ENCODE data around the gene ALCAM.

ALCAM gene

DNA sequence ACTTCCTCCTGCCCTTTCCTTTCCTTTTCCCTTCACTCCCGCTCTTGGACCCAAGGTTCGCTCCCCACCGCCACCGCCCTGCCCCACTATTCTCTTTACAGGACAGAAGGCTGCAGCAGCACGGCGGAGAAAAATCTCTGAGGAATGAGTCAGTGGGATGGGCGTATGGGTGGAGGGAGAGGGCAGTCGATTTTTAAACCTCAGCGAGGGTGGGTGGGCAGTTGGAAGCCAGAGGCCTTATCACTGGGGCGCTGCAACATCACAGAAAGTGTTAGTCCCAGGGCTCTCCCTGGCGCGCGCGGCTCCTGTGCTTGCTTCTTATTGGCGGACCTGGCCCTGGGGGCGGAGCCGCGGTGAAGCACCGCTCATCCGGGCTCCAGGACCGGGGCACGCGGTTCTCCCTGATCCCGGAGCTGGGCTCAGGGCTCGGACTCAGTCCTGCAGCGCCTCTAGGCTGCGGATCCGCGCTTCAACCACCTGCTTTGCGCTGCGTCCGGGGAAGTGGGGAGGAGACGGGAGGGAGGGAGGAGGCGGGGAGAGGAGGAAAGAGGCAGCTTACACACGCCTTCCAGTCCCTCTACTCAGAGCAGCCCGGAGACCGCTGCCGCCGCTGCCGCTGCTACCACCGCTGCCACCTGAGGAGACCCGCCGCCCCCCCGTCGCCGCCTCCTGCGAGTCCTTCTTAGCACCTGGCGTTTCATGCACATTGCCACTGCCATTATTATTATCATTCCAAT lies at the start of gene ALCAM:
TSS of gene ALCAM (plus strand) at position 584 of the 737 bp plus-strand sequence.
- Mint-ChIP-seq H3K27me3 (ENCODE audit: low read depth) (peaks cover 7% of the 10 kb centered on the region), H3K4me1 (peaks cover 33% of the 10 kb centered on the region), H3K36me3 (ENCODE audit: low read depth) (no peaks in the 10 kb centered on the region), H3K4me3 (peak within 1 kb of the TSS; percentile 93 to 96 (median 93)), H3K27ac (peak within 1 kb of the TSS; percentile 89 to 99 (median 94)), H3K9me3 (no peaks in the 10 kb centered on the region)
- TF ChIP-seq, protein P1, sequence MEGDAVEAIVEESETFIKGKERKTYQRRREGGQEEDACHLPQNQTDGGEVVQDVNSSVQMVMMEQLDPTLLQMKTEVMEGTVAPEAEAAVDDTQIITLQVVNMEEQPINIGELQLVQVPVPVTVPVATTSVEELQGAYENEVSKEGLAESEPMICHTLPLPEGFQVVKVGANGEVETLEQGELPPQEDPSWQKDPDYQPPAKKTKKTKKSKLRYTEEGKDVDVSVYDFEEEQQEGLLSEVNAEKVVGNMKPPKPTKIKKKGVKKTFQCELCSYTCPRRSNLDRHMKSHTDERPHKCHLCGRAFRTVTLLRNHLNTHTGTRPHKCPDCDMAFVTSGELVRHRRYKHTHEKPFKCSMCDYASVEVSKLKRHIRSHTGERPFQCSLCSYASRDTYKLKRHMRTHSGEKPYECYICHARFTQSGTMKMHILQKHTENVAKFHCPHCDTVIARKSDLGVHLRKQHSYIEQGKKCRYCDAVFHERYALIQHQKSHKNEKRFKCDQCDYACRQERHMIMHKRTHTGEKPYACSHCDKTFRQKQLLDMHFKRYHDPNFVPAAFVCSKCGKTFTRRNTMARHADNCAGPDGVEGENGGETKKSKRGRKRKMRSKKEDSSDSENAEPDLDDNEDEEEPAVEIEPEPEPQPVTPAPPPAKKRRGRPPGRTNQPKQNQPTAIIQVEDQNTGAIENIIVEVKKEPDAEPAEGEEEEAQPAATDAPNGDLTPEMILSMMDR (IDR thresholded peaks at IDR 0.05; ENCODE audit: unreplicated experiment in 3 of 3): peak; percentile 30 to 57 (median 55)

DNA sequence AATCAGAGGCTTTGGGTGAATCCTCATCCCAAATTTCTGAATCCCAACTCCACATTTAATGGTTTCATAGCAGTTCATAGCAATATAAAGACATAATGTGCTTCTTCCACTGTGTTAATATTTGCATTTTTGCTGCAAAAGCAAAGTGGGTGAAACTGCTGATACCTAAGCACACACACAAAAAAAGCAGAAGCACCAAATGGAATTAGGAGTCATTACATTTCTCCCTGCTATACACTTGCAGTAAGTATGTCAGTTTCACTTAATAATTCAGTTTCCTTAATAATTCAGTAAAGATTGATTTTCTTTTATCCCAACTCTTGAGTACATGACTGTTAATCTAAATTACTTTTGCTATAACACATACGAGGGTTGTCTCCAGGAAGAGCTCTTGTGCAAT lies 48.9 kb upstream of the ALCAM start:
- H3K4me1 Mint-ChIP-seq: no peaks in the 10 kb centered on the region
- no peaks in the 10 kb centered on the region for H3K27me3 Mint-ChIP-seq (ENCODE audit: low read depth)
- no peak overlapping the region for H3K4me3 Mint-ChIP-seq
- TF ChIP-seq, protein P1 (IDR thresholded peaks at IDR 0.05; ENCODE audit: unreplicated experiment in 3 of 3): no peak
- H3K27ac Mint-ChIP-seq: no peak overlapping the region
- no peaks in the 10 kb centered on the region for H3K9me3 Mint-ChIP-seq
- no peaks in the 10 kb centered on the region for H3K36me3 Mint-ChIP-seq (ENCODE audit: low read depth)

DNA sequence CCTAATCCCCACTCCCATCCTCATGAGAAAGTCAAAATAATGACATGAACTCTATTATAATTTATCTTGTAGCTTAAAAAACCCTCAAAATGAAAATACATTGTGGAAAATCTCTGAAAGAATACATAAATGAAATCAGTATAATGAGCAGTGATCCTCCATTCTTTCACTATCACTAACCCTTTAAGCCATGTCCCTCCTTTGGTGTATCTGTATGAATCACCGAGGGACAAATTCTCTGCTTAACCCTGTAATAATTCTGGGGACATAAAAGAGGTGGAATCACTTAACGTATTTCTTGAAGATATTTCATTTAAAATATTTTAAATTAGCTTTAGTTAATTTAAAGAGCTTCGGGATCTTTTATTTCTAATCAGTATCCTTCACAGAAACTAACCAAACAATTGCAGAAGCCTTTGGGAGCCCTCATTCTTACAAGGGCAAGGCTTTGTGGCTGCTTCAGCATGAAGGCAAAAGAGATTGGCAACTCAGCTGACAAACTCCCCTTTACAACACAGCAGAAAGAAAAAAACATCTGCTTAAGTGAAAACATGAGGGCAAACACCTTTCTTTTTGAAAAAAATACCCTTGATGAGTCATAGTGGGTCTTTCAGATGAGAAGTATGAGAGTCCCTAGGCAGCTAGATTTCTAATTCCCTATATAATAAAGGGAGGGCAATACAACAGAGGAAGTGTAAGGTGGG lies 44.0 kb upstream of the ALCAM start:
- no peaks in the 10 kb centered on the region for H3K36me3 Mint-ChIP-seq (ENCODE audit: low read depth)

DNA sequence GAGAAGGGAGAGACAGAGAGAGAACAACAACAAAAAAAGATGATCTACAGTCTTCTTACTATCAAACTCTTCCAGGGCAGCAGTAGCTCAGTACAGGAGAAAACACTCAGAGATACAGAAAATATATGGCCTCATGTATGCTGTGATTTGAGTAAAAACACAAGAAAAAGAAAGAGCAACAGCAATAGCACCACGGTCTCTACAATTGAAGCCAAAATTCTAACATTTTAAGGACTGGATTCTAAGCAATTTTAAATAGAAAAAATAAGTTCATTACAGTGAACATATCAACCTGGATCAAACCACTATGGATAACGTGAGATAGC lies 43.5 kb upstream of the ALCAM start:
- Mint-ChIP-seq H3K36me3 (ENCODE audit: low read depth) (no peaks in the 10 kb centered on the region), H3K9me3 (peaks cover 15% of the 10 kb centered on the region), H3K4me3 (no peak overlapping the region), H3K4me1 (no peaks in the 10 kb centered on the region), H3K27ac (no peak overlapping the region), H3K27me3 (ENCODE audit: low read depth) (no peaks in the 10 kb centered on the region)
- TF ChIP-seq, protein P1 (IDR thresholded peaks at IDR 0.05; ENCODE audit: unreplicated experiment in 3 of 3): no peak

More for the DNA sequence above, 44.0 kb upstream of the ALCAM start:
- Mint-ChIP-seq H3K27ac (no peak overlapping the region), H3K4me3 (no peak overlapping the region), H3K9me3 (peaks cover 13% of the 10 kb centered on the region), H3K4me1 (no peaks in the 10 kb centered on the region), H3K27me3 (ENCODE audit: low read depth) (no peaks in the 10 kb centered on the region)
- TF ChIP-seq, protein P1 (IDR thresholded peaks at IDR 0.05; ENCODE audit: unreplicated experiment in 3 of 3): no peak

DNA sequence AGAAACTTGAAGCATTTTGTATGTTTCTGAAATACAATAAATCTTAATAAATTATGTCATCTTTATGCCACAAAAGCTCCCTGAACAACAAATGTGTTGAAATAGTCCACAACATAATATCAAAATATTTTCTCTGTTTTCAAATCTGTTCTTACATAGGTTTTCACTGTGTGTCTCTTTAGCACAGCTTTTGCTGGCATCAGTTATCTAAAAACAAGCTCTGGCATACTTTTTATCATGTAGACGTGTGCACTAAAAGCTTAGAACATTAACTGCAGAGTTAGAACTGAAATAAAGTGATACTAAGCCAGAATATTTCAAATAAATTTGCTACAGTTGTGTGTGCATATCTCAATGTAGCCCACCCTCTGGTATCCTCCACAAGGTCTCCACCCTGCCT lies 41.8 kb upstream of the ALCAM start:
- Mint-ChIP-seq H3K9me3 (peaks cover 17% of the 10 kb centered on the region), H3K4me1 (no peaks in the 10 kb centered on the region), H3K4me3 (no peak overlapping the region), H3K27ac (no peak overlapping the region), H3K36me3 (ENCODE audit: low read depth) (no peaks in the 10 kb centered on the region), H3K27me3 (ENCODE audit: low read depth) (no peaks in the 10 kb centered on the region)
- TF ChIP-seq, protein P1 (IDR thresholded peaks at IDR 0.05; ENCODE audit: unreplicated experiment in 3 of 3): no peak
